HepG2 (cell line): Measurements from ENCODE around the gene SLC22A31. TPM values are rescaled to one million over a fixed set of nuclear protein-coding genes. Genes with fewer than 3 reads are reported as not detected.

Experiments used
- ATAC-seq: fragments of 200-7000 bp; cut with Tn5 transposase; 3 replicates; pipeline ENCODE4 v1.9.1; 2020; ENCODE audit warnings: mild to moderate bottlenecking, moderate library complexity
- BruUV-seq: library from RNA; stranded (reverse); fragments of 400-500 nt; replicated peaks from 2 replicates; lab custom pipeline; 2021; lab: Mats Ljungman, UMichigan
- CTCF ChIA-PET: fragments of 300-600 bp; formaldehyde crosslinking; extraction: SDS; loops from one replicate; lab custom pipeline; 2021; ENCODE audit warnings: low total read pairs, inconsistent platforms, low intra/inter-chr PET ratio; lab: Yijun Ruan, JAX
- POLR2A ChIA-PET: fragments of 350-600 bp; sonication (Branson Sonifier 250); formaldehyde crosslinking; loops from one replicate; lab custom pipeline; 2020; ENCODE audit warnings: antibody characterized with exemption, inconsistent platforms; lab: Yijun Ruan, JAX
- DNase-seq: peaks from one replicate; pipeline ENCODE4 v3.0.0-alpha.2; 2015; ENCODE audit warnings: low spot score
- FAIRE-seq: peaks from 3 replicates; lab custom pipeline; 2011; peaks lifted over from hg19 to GRCh38; lab: Jason Lieb, UNC
- H2AFZ ChIP-seq: one replicate; pipeline ENCODE4 v1.6.1; 2011; ENCODE audit warnings: low read length, inconsistent platforms
- H3K27ac ChIP-seq: fragments of 300-600 bp; 3 replicates; pipeline ENCODE4 v1.8.0; 2011; ENCODE audit warnings: mixed run types, mild to moderate bottlenecking, mixed read lengths, low read length, inconsistent platforms; ENCODE audit not compliant: insufficient read depth; ENCODE audit errors: extremely low read length
- H3K27me3 ChIP-seq, 2 experiments: fragments of 200-600 bp in 1 of 2; 2 replicates in 1 of 2; 3 replicates in 1 of 2; pipeline versions ENCODE4 v1.6.0 to v1.8.0; 2011; ENCODE audit warnings: low read length in 2 of 2, mild to moderate bottlenecking in 2 of 2, moderate library complexity in 2 of 2, inconsistent platforms in 1 of 2; ENCODE audit not compliant: insufficient read depth in 2 of 2, control insufficient read depth in 1 of 2
- H3K36me3 ChIP-seq, 2 experiments: fragments of 200-600 bp in 1 of 2; replicated peaks in 1 of 2; 2 replicates in 1 of 2; 3 replicates in 1 of 2; pipeline versions ENCODE4 v1.5.1 to v1.8.0; 2011; ENCODE audit warnings: low read length in 2 of 2, inconsistent platforms in 1 of 2; ENCODE audit not compliant: insufficient read depth in 2 of 2, control insufficient read depth in 1 of 2
- H3K4me1 ChIP-seq: 2 replicates; pipeline ENCODE4 v1.5.1; 2012; ENCODE audit warnings: low read length, inconsistent platforms; ENCODE audit not compliant: insufficient read depth
- H3K4me2 ChIP-seq: 2 replicates; pipeline ENCODE4 v1.6.0; 2011; ENCODE audit warnings: low read depth, low read length, inconsistent platforms
- H3K4me3 ChIP-seq, 3 experiments: fragments of 200-600 bp in 1 of 3; sonication (generic), shearing (Covaris generic) in 1 of 3; replicated peaks in 1 of 3; 2 replicates each; pipeline ENCODE4 v1.5.1; 2011 to 2016; ENCODE audit warnings: low read length in 3 of 3, inconsistent platforms in 2 of 3, low read depth in 2 of 3, mild to moderate bottlenecking in 2 of 3, control low read depth in 1 of 3, mixed read lengths in 1 of 3; ENCODE audit not compliant: insufficient read depth in 1 of 3
- H3K79me2 ChIP-seq: one replicate; pipeline ENCODE4 v1.6.1; 2011; ENCODE audit warnings: low read length, inconsistent platforms; ENCODE audit not compliant: insufficient read depth
- H3K9ac ChIP-seq: 2 replicates; pipeline ENCODE4 v1.6.0; 2011; ENCODE audit warnings: mild to moderate bottlenecking, low read depth, low read length, inconsistent platforms; ENCODE audit not compliant: insufficient read depth
- H3K9me3 ChIP-seq: 2 replicates; pipeline ENCODE4 v1.5.1; 2012; ENCODE audit warnings: mild to moderate bottlenecking, low read length
- H4K20me1 ChIP-seq: 2 replicates; pipeline ENCODE4 v1.6.0; 2011; ENCODE audit warnings: inconsistent platforms, mild to moderate bottlenecking, low read length, moderate library complexity; ENCODE audit not compliant: insufficient read depth
- ARHGAP35 ChIP-seq: sonication (generic); formaldehyde crosslinking; IDR thresholded peaks from 2 replicates; pipeline ENCODE4 v1.9.0; 2022; ENCODE audit warnings: mild to moderate bottlenecking, inconsistent platforms, moderate library complexity, missing genetic modification reagents, borderline replicate concordance
- ARNT ChIP-seq: fragments of 450-650 bp; IDR thresholded peaks from 2 replicates; pipeline ENCODE4 v1.6.1; 2017
- CENPBD1 ChIP-seq: sonication (generic); formaldehyde crosslinking; IDR thresholded peaks from 2 replicates; pipeline ENCODE4 v1.8.0; 2022; ENCODE audit warnings: missing genetic modification reagents, low read depth, mild to moderate bottlenecking, borderline replicate concordance
- DMAP1 ChIP-seq: IDR thresholded peaks from 2 replicates; pipeline ENCODE4 v1.6.1; 2016
- FOXA1 ChIP-seq, 2 experiments: fragments of 450-650 bp in 1 of 2; sonication (generic) in 1 of 2; formaldehyde crosslinking in 1 of 2; IDR thresholded peaks; 2 replicates each; pipeline versions ENCODE4 v1.4.0 to v1.6.1; 2016 to 2020; ENCODE audit warnings: missing genetic modification reagents in 1 of 2
- FOXJ3 ChIP-seq: sonication (generic); formaldehyde crosslinking; IDR thresholded peaks from 2 replicates; pipeline ENCODE4 v1.4.0; 2020; ENCODE audit warnings: missing genetic modification reagents, mild to moderate bottlenecking, borderline replicate concordance
- HDAC6 ChIP-seq: fragments of 200-600 bp; sonication (generic); IDR thresholded peaks from 2 replicates; pipeline ENCODE4 v1.7.0; 2017; ENCODE audit warnings: mild to moderate bottlenecking, antibody characterized with exemption, low read length, low read depth
- HIC2 ChIP-seq: sonication (generic); formaldehyde crosslinking; IDR thresholded peaks from 2 replicates; pipeline ENCODE4 v1.9.0; 2022; ENCODE audit warnings: low read depth, missing genetic modification reagents
- KDM3A ChIP-seq: IDR thresholded peaks from 2 replicates; pipeline ENCODE4 v1.6.1; 2018; ENCODE audit warnings: low read depth, missing compliant biosample characterization
- MED13 ChIP-seq: sonication (generic); formaldehyde crosslinking; IDR thresholded peaks from 2 replicates; pipeline ENCODE4 v1.5.0; 2020; ENCODE audit warnings: missing genetic modification reagents
- MLXIP ChIP-seq: sonication (generic); formaldehyde crosslinking; IDR thresholded peaks from 2 replicates; pipeline ENCODE4 v1.9.0; 2021; ENCODE audit warnings: missing genetic modification reagents, borderline replicate concordance
- MXD1 ChIP-seq: sonication (generic); formaldehyde crosslinking; IDR thresholded peaks from 2 replicates; pipeline ENCODE4 v1.4.0; 2020; ENCODE audit warnings: mild to moderate bottlenecking, missing genetic modification reagents
- MYC ChIP-seq: sonication (generic); formaldehyde crosslinking; IDR thresholded peaks from 2 replicates; pipeline ENCODE4 v1.9.0; 2021; ENCODE audit warnings: missing genetic modification reagents, borderline replicate concordance
- NFKB2 ChIP-seq: sonication (generic); formaldehyde crosslinking; IDR thresholded peaks from 2 replicates; pipeline ENCODE4 v1.4.0; 2020; ENCODE audit warnings: missing genetic modification reagents, borderline replicate concordance
- XBP1 ChIP-seq: sonication (generic); formaldehyde crosslinking; IDR thresholded peaks from 2 replicates; pipeline ENCODE4 v1.5.0; 2020; ENCODE audit warnings: missing genetic modification reagents
- ZBTB34 ChIP-seq: sonication (generic); formaldehyde crosslinking; IDR thresholded peaks from 2 replicates; pipeline ENCODE4 v1.8.0; 2022; ENCODE audit warnings: mild to moderate bottlenecking, missing genetic modification reagents
- ZNF75D ChIP-seq: sonication (generic); formaldehyde crosslinking; IDR thresholded peaks from 2 replicates; pipeline ENCODE4 v1.8.1; 2023; ENCODE audit warnings: missing genetic modification reagents, mild to moderate bottlenecking, borderline replicate concordance
- WGBS: methylation state at CpG from one replicate; pipeline ENCODE4 v1.1.6; 2017; ENCODE audit warnings: low lambda C conversion rate; 5-methylcytosine and 5-hydroxymethylcytosine counted together
- in situ Hi-C: cut with HindIII; loops from 2 replicates; pipeline ENCODE4 v1.10.0; 2017; ENCODE audit warnings: low pct_unique_long_range_greater_than_20kb; ENCODE audit not compliant: extremely low pct_ligation_motif_present
- intact Hi-C: fragments of 100-400 bp; cut with micrococcal nuclease; formaldehyde crosslinking; loops from one replicate; pipeline ENCODE4 v1.10.0; 2022; ENCODE audit not compliant: unreplicated experiment
- polyA plus RNA-seq, 8 experiments: library from polyadenylated mRNA; depleted of rRNA in 3 of 8; stranded (reverse) in 7 of 8; unstranded in 1 of 8; fragments of >200 nt; fragmentation: Illumina TruSeq in 4 of 8; extraction: Trizol in 4 of 8; gene quantifications; 2 replicates each; pipeline versions ENCODE4 v1.2.1 to v1.2.3, GENCODE V29; 2011 to 2016; ENCODE audit warnings: low read depth in 4 of 8, missing spikeins in 1 of 8, mixed read lengths in 1 of 8; ENCODE audit not compliant: insufficient read depth in 1 of 8
- total RNA-seq, 5 experiments: library from RNA; depleted of rRNA; stranded (reverse); fragments of >200 nt; fragmentation: Illumina TruSeq; extraction: Trizol; gene quantifications; 2 replicates each; pipeline ENCODE4 v1.2.3, GENCODE V29; 2016; ENCODE audit warnings: low read depth in 1 of 5

SLC22A31 gene
- total and polyA plus RNA-seq, 2 of the 13 experiments (the other 11 are each of a cell fraction or from before 2014, with no cell fraction given), result 67.3 to 83.3 TPM

GRCh38 chr16:89172528-89173173 is 27.7 kb downstream of the SLC22A31 start:
- BruUV-seq, result no TSS peak
- H3K4me2 ChIP-seq, result peak overlapping the region; percentile 79
- H2AFZ ChIP-seq, result no peak overlapping the region
- H3K4me1 ChIP-seq, result peaks cover 59% of the 10 kb centered on the region
- peaks cover 65 to 92% of the 10 kb centered on the region in 2 experiments for H3K27me3 ChIP-seq
- intact Hi-C loops, result loop anchor here (1.0 to 5.0 kb wide), 2 partner anchors 15 to 45 kb away; partner anchors contain the start of gene ZNF778
- DNase-seq (no peak), ATAC-seq (peak; percentile 14), FAIRE-seq (no peak)
- H4K20me1 ChIP-seq, result peaks cover 17% of the 10 kb centered on the region
- H3K9ac ChIP-seq, result no peak overlapping the region
- ChIA-PET POLR2A (interaction anchor here (2.3 kb wide), 1 partner anchor 27 kb away, joined by 9 read pairs; the partner anchor contains the start of gene SLC22A31), CTCF (no interaction called here)
- H3K4me3 ChIP-seq, result peak overlapping the region in 1 of 3 experiments; percentile 69; a peak in 1 of 6 replicates
- WGBS, result 2% methylated on average over 6 of the region's 13 CpGs
- H3K36me3 ChIP-seq, result no peaks in the 10 kb centered on the region
- H3K9me3 ChIP-seq, result no peaks in the 10 kb centered on the region
- H3K27ac ChIP-seq, result no peak overlapping the region
- in situ Hi-C loops, result no loop called here
- no peaks in the 10 kb centered on the region for H3K79me2 ChIP-seq
- TF ChIP-seq CENPBD1 (CRISPR knock-in tag) (no peak), MXD1 (no peak), ARHGAP35 (no peak), MED13 (no peak), FOXJ3 (CRISPR knock-in tag) (no peak), HDAC6 (no peak), XBP1 (CRISPR knock-in tag) (no peak), FOXA1 (IDR thresholded peaks at IDR 0.05) (no peak), FOXA1 (CRISPR knock-in tag; IDR thresholded peaks at IDR 0.05) (no peak), KDM3A (CRISPR knock-in tag) (no peak), NFKB2 (CRISPR knock-in tag) (no peak), DMAP1 (CRISPR knock-in tag) (no peak), ZBTB34 (CRISPR knock-in tag) (no peak), ARNT (no peak), MLXIP (CRISPR knock-in tag) (no peak), ZNF75D (no peak), HIC2 (CRISPR knock-in tag) (no peak), MYC (peak; percentile 23; the same call in 1 of the 2 replicates)
